GM12892 (cell line): ENCODE measurements around the gene RGS7.

Experiments used
- POLR2A ChIP-seq: IDR thresholded peaks from 2 replicates; pipeline ENCODE4 v1.6.1; 2011; ENCODE audit warnings: low read depth, low read length, control low read depth
- POLR2AphosphoS5 ChIP-seq: IDR thresholded peaks from 2 replicates; pipeline ENCODE4 v1.6.1; 2011; ENCODE audit warnings: low read depth, low read length, control low read depth
- TAF1 ChIP-seq: IDR thresholded peaks from 2 replicates; pipeline ENCODE4 v1.6.1; 2011; ENCODE audit warnings: low read depth, mild to moderate bottlenecking, control low read depth, low read length, borderline replicate concordance

GRCh38 chr1:241156231-241156965, 200.6 kb downstream of the RGS7 start:
- TF ChIP-seq POLR2A (no peak), TAF1 (no peak), POLR2AphosphoS5 (no peak)
